ENCODE results near the gene IKZF1.

Gene IKZF1

GRCh38 chr7:50352751-50353150 is 48.2 kb downstream of the IKZF1 start:
- H2AFZ ChIP-seq (ENCODE audit: insufficient read depth, low read length, poor library complexity), result no peak overlapping the region
- WGBS (ENCODE audit: extremely low coverage, insufficient coverage, insufficient read length), result no CpG with 5 or more reads among the region's 1 CpG
- no peak overlapping the region for H3K4ac ChIP-seq (ENCODE audit: low read depth, low read length)
- no peak overlapping the region for H2BK120ac ChIP-seq (ENCODE audit: insufficient read depth, low read length, poor library complexity)
- H3K79me2 ChIP-seq (ENCODE audit: control insufficient read depth, insufficient read depth, low read length, poor library complexity), result no peaks in the 10 kb centered on the region
- H3K9me3 ChIP-seq (ENCODE audit: insufficient read depth, low read depth, low read length), result no peaks in the 10 kb centered on the region
- no peak overlapping the region for H3K4me2 ChIP-seq (ENCODE audit: low read length)
- H4K12ac ChIP-seq (ENCODE audit: low read depth, low read length), result no peak overlapping the region
- no peak overlapping the region for H3K4me3 ChIP-seq (ENCODE audit: low read depth, low read length)
- no peaks in the 10 kb centered on the region for H3K36me3 ChIP-seq (ENCODE audit: control insufficient read depth in 1 of 2, insufficient read depth in 2 of 2, low read length in 2 of 2)
- H3K18ac ChIP-seq (ENCODE audit: low read length), result no peak overlapping the region
- H2BK12ac ChIP-seq (ENCODE audit: low read length), result no peak overlapping the region
- H2AK5ac ChIP-seq (ENCODE audit: low read length), result no peak overlapping the region
- H4K91ac ChIP-seq (ENCODE audit: low read depth, low read length), result no peak overlapping the region
- no peak for DNase-seq
- H3K27me3 ChIP-seq (ENCODE audit: insufficient read depth, low read length), result peaks cover 2% of the 10 kb centered on the region
- H3K14ac ChIP-seq (ENCODE audit: low read length), result no peak overlapping the region
- H3K79me1 ChIP-seq (ENCODE audit: low read length), result no peaks in the 10 kb centered on the region
- H3K4me1 ChIP-seq (ENCODE audit: control insufficient read depth in 1 of 2, insufficient read depth in 2 of 2, low read length in 2 of 2), result peaks cover under 1 to 1% of the 10 kb centered on the region in 2 experiments
- no peak overlapping the region for H3K23ac ChIP-seq (ENCODE audit: low read length)
- H3K27ac ChIP-seq (ENCODE audit: low read depth, low read length), result no peak overlapping the region
- no peak overlapping the region for H4K8ac ChIP-seq (ENCODE audit: low read depth, low read length)
- no peak overlapping the region for H2BK5ac ChIP-seq (ENCODE audit: low read depth, low read length, poor library complexity)
- H3K9ac ChIP-seq (ENCODE audit: low read length), result no peak overlapping the region

GRCh38 chr7:50353201-50353600 is 48.7 kb downstream of the IKZF1 start:
- no peaks in the 10 kb centered on the region for H3K36me3 ChIP-seq (ENCODE audit: control insufficient read depth in 1 of 2, insufficient read depth in 2 of 2, low read length in 2 of 2)
- H3K9ac ChIP-seq (ENCODE audit: low read length), result no peak overlapping the region
- no peak overlapping the region for H3K4me3 ChIP-seq (ENCODE audit: low read depth, low read length)
- H4K12ac ChIP-seq (ENCODE audit: low read depth, low read length), result no peak overlapping the region
- H3K4ac ChIP-seq (ENCODE audit: low read depth, low read length), result no peak overlapping the region
- no peak overlapping the region for H3K4me2 ChIP-seq (ENCODE audit: low read length)
- H3K9me3 ChIP-seq (ENCODE audit: insufficient read depth, low read depth, low read length), result no peaks in the 10 kb centered on the region
- no peak overlapping the region for H2BK120ac ChIP-seq (ENCODE audit: insufficient read depth, low read length, poor library complexity)
- H2BK12ac ChIP-seq (ENCODE audit: low read length), result no peak overlapping the region
- H3K79me2 ChIP-seq (ENCODE audit: control insufficient read depth, insufficient read depth, low read length, poor library complexity), result no peaks in the 10 kb centered on the region
- no peaks in the 10 kb centered on the region for H3K79me1 ChIP-seq (ENCODE audit: low read length)
- H2AK5ac ChIP-seq (ENCODE audit: low read length), result no peak overlapping the region
- no CpG with 5 or more reads among the region's 2 CpGs for WGBS (ENCODE audit: extremely low coverage, insufficient coverage, insufficient read length)
- no peak overlapping the region for H3K23ac ChIP-seq (ENCODE audit: low read length)
- H4K91ac ChIP-seq (ENCODE audit: low read depth, low read length), result no peak overlapping the region
- H2BK5ac ChIP-seq (ENCODE audit: low read depth, low read length, poor library complexity), result no peak overlapping the region
- no peak overlapping the region for H3K18ac ChIP-seq (ENCODE audit: low read length)
- H3K27ac ChIP-seq (ENCODE audit: low read depth, low read length), result no peak overlapping the region
- H2AFZ ChIP-seq (ENCODE audit: insufficient read depth, low read length, poor library complexity), result no peak overlapping the region
- H3K27me3 ChIP-seq (ENCODE audit: insufficient read depth, low read length), result peaks cover 2% of the 10 kb centered on the region
- no peak overlapping the region for H3K14ac ChIP-seq (ENCODE audit: low read length)
- H4K8ac ChIP-seq (ENCODE audit: low read depth, low read length), result no peak overlapping the region
- no peak for DNase-seq
- no peaks in the 10 kb centered on the region for H3K4me1 ChIP-seq (ENCODE audit: control insufficient read depth in 1 of 2, insufficient read depth in 2 of 2, low read length in 2 of 2)

- Histone ChIP-seq H3K18ac (ENCODE audit: low read length) (no peak overlapping the region), H3K79me1 (ENCODE audit: low read length) (no peaks in the 10 kb centered on the region), H2AK5ac (ENCODE audit: low read length) (no peak overlapping the region), H4K91ac (ENCODE audit: low read depth, low read length) (no peak overlapping the region), H3K36me3 (ENCODE audit: control insufficient read depth in 1 of 2, insufficient read depth in 2 of 2, low read length in 2 of 2) (no peaks in the 10 kb centered on the region), H3K9me3 (ENCODE audit: insufficient read depth, low read depth, low read length) (no peaks in the 10 kb centered on the region), H2BK120ac (ENCODE audit: insufficient read depth, low read length, poor library complexity) (no peak overlapping the region), H3K4me3 (ENCODE audit: low read depth, low read length) (no peak overlapping the region), H2BK12ac (ENCODE audit: low read length) (no peak overlapping the region), H3K9ac (ENCODE audit: low read length) (no peak overlapping the region), H2BK5ac (ENCODE audit: low read depth, low read length, poor library complexity) (no peak overlapping the region), H4K8ac (ENCODE audit: low read depth, low read length) (no peak overlapping the region), H3K27me3 (ENCODE audit: insufficient read depth, low read length) (peaks cover 2% of the 10 kb centered on the region), H3K27ac (ENCODE audit: low read depth, low read length) (no peak overlapping the region), H3K4me1 (ENCODE audit: control insufficient read depth in 1 of 2, insufficient read depth in 2 of 2, low read length in 2 of 2) (no peaks in the 10 kb centered on the region), H3K14ac (ENCODE audit: low read length) (no peak overlapping the region), H3K4ac (ENCODE audit: low read depth, low read length) (no peak overlapping the region), H4K12ac (ENCODE audit: low read depth, low read length) (no peak overlapping the region), H3K79me2 (ENCODE audit: control insufficient read depth, insufficient read depth, low read length, poor library complexity) (no peaks in the 10 kb centered on the region), H3K4me2 (ENCODE audit: low read length) (no peak overlapping the region), H3K23ac (ENCODE audit: low read length) (no peak overlapping the region), H2AFZ (ENCODE audit: insufficient read depth, low read length, poor library complexity) (no peak overlapping the region)
- no CpG with 5 or more reads among the region's 9 CpGs for WGBS (ENCODE audit: extremely low coverage, insufficient coverage, insufficient read length)
- DNase-seq, result no peak
These were observed 49.5 kb downstream of the IKZF1 start for GRCh38 chr7:50353894-50354595.

- no CpG with 5 or more reads among the region's 9 CpGs for WGBS (ENCODE audit: extremely low coverage, insufficient coverage, insufficient read length)
- no peak overlapping the region for H3K4me2 ChIP-seq (ENCODE audit: low read length)
- no peaks in the 10 kb centered on the region for H3K79me1 ChIP-seq (ENCODE audit: low read length)
- no peak overlapping the region for H4K12ac ChIP-seq (ENCODE audit: low read depth, low read length)
- H3K23ac ChIP-seq (ENCODE audit: low read length), result no peak overlapping the region
- no peak overlapping the region for H2BK120ac ChIP-seq (ENCODE audit: insufficient read depth, low read length, poor library complexity)
- H3K14ac ChIP-seq (ENCODE audit: low read length), result no peak overlapping the region
- H3K9me3 ChIP-seq (ENCODE audit: insufficient read depth, low read depth, low read length), result no peaks in the 10 kb centered on the region
- H2BK5ac ChIP-seq (ENCODE audit: low read depth, low read length, poor library complexity), result no peak overlapping the region
- no peaks in the 10 kb centered on the region for H3K36me3 ChIP-seq (ENCODE audit: control insufficient read depth in 1 of 2, insufficient read depth in 2 of 2, low read length in 2 of 2)
- H2AK5ac ChIP-seq (ENCODE audit: low read length), result no peak overlapping the region
- no peak overlapping the region for H2AFZ ChIP-seq (ENCODE audit: insufficient read depth, low read length, poor library complexity)
- H3K27ac ChIP-seq (ENCODE audit: low read depth, low read length), result no peak overlapping the region
- no peak overlapping the region for H4K8ac ChIP-seq (ENCODE audit: low read depth, low read length)
- no peak overlapping the region for H3K9ac ChIP-seq (ENCODE audit: low read length)
- DNase-seq, result no peak
- H3K27me3 ChIP-seq (ENCODE audit: insufficient read depth, low read length), result no peaks in the 10 kb centered on the region
- no peaks in the 10 kb centered on the region for H3K79me2 ChIP-seq (ENCODE audit: control insufficient read depth, insufficient read depth, low read length, poor library complexity)
- no peak overlapping the region for H3K4ac ChIP-seq (ENCODE audit: low read depth, low read length)
- H4K91ac ChIP-seq (ENCODE audit: low read depth, low read length), result no peak overlapping the region
- no peak overlapping the region for H3K18ac ChIP-seq (ENCODE audit: low read length)
- no peak overlapping the region for H3K4me3 ChIP-seq (ENCODE audit: low read depth, low read length)
- H3K4me1 ChIP-seq (ENCODE audit: control insufficient read depth in 1 of 2, insufficient read depth in 2 of 2, low read length in 2 of 2), result peaks cover 5 to 14% of the 10 kb centered on the region in 2 experiments
- no peak overlapping the region for H2BK12ac ChIP-seq (ENCODE audit: low read length)
These were observed 51.3 kb downstream of the IKZF1 start for GRCh38 chr7:50355817-50356178.

Data from trophoblast cell (in vitro differentiated cells and primary cell).